CD4-positive, alpha-beta T cell treated with Interleukin-15 for 1 hour (primary cell): ENCODE data around the gene DNAJC18.

Experiments
- DNase-seq: peaks from one replicate; pipeline ENCODE4 v3.0.0-alpha.2; 2020

Gene DNAJC18

GRCh38 chr5:139386050-139386438 is 53.3 kb downstream of the DNAJC18 start:
- DNase-seq, result no peak

GRCh38 chr5:139385061-139386049 is 54.0 kb downstream of the DNAJC18 start:
- DNase-seq, result no peak

DNA sequence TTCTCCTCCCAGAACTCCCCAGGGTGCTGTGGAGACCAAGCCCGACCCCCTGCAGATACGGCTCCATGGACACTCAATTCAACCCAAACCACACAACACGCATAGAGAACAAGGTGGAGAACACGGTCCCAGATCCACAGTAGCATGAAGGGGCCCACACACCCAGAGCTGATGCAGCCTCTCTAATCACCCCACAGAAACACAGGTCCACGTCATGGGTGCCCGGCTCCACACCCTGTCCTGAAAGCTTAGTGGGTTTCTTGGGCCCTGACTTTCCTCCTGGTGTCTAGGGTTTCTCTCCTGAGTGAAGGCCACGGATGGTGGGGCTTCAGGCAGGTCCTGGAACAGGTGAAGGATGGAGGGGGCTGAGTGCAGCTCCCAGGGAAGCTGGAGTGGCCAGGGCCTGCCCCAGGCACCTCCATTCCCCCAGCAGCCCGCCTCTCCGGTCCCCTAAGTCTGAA is 54.7 kb downstream of the DNAJC18 start:
- no peak for DNase-seq

GRCh38 chr5:139383993-139384590 is 55.2 kb downstream of the DNAJC18 start:
- DNase-seq, result no peak

GRCh38 chr5:139383275-139383992 is 55.9 kb downstream of the DNAJC18 start, which contains the start of gene SLC23A1:
Gene SLC23A1, minus strand, starts transcription at chr5:139383297. Its CDS starts 44 bp downstream, at chr5:139383253.
- no peak for DNase-seq

DNA sequence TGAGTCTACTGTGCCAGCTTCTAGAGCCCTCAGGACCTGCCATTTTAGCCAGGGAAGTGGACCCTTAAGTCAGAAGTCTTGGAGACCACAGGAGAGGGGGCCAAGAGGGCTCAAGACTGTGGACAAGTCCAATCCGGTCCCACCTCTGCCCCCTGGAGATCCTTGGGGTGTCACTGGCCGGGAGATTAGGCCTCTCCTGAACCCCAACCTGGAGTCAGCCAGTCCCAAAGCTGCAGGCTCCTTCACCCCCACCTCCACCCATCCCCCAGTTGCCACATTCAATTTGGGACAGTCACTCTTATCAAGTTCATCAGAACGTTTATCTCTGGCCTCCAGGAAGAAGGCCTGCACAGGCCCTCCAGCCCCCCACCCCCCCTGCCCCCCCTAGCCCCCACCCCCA is 56.5 kb downstream of the DNAJC18 start:
- DNase-seq, result no peak

- DNase-seq, result no peak
These were observed 57.2 kb downstream of the DNAJC18 start for GRCh38 chr5:139381837-139382761.

GRCh38 chr5:139379626-139380449 is 59.5 kb downstream of the DNAJC18 start:
- no peak for DNase-seq

- DNase-seq, result no peak
These were observed 60.4 kb downstream of the DNAJC18 start for GRCh38 chr5:139378941-139379361.

DNA sequence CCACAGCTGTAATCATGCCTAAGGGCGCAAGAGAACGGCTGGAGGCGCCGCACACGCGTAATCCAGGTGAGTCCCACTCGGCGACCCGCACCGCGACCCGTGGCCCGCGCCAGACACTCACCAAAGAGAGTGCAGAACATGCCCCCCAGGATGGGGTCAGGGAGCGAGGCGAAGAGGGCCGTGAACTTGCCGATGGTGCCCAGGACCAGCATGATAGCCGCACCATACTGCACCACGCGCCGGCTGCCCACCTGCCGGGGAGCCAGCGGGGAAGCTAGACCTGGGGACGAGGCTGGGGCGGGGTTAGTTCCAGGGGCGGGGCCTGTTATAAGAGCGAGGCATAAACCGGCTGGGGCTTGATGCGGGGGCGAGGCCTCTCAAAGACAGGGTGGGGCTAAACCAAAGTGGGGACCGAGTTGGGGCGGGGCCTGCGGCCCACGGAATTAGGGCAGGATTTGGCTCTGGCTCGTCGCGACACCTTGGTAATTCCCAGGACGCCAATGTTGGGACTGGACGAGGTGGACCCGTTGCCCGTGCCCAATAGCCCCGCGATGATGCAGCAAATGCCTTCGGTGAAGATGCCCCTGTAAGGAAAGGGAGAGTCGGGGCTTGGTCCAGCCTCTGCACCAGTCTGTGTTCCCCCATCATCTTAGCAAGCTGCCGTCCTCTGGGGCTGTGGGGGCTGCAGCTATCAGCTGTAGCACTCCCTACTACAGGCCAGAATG is 61.1 kb downstream of the DNAJC18 start:
- DNase-seq, result no peak

DNA sequence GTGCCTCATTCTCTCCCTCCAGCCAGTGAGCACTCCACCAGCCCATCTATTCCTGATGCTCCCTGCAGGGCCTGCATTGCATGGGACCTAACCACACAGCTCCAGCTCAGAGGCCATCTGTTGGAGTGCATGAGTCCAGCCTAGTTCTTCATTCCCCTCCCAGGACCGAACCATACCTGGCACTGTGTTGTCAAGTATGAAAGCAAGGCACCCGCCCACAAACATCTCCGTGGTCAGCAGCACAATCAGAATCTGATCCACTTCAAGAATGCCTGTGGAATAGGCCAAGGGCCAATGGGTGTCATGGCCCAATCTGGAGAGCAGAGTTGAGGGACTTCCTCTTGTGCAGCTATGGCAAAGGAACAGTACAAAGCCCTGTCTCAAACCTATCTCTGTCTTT is 62.1 kb downstream of the DNAJC18 start:
- no peak for DNase-seq

- DNase-seq, result no peak
These were observed 63.0 kb downstream of the DNAJC18 start for GRCh38 chr5:139376364-139376763.

DNA sequence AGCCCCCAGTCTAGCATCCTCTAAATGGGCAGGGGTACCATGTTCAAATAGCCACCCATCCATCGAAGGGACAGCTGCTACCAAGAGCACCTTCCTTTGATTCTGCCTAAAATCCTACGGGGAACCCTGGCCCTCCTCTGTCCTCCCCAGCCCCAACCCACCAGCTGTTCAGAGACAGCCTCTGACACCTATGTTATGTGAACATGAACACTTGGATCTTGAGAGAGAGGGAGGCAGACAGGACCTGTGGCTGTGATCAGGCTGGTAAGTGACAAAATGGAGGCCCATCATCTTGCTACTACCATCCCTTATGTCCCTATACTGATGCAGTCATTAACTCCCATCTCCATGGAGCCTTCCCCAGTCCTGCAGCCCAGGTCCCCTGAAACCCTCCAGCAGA is 64.4 kb downstream of the DNAJC18 start:
- DNase-seq, result no peak

GRCh38 chr5:139371482-139372435 is 67.6 kb downstream of the DNAJC18 start:
- no peak for DNase-seq

- DNase-seq, result no peak
These were observed 70.1 kb downstream of the DNAJC18 start for GRCh38 chr5:139369181-139369580.

GRCh38 chr5:139368613-139369012 is 70.7 kb downstream of the DNAJC18 start:
- no peak for DNase-seq

- no peak for DNase-seq
These were observed 74.9 kb downstream of the DNAJC18 start for GRCh38 chr5:139364466-139364865.

DNA sequence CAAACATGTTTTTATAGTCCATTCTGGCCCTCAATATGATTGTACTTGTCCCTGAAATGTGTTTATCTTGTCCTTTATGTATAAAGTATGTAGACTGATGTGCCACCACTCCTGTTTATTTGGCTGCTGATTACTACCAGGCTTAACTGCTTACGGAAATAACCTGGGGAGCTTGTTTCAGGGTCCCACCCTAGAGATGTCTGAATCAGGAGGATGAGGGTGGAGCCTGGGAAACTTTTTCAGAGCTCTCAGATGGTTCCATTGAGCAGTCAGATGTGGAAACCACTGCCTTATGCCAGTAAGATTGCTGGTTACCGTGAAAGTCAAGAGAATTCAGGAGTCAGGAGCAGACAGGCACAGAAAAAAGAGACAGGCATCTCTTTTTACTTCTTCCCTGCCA is 75.4 kb downstream of the DNAJC18 start:
- no peak for DNase-seq

DNA sequence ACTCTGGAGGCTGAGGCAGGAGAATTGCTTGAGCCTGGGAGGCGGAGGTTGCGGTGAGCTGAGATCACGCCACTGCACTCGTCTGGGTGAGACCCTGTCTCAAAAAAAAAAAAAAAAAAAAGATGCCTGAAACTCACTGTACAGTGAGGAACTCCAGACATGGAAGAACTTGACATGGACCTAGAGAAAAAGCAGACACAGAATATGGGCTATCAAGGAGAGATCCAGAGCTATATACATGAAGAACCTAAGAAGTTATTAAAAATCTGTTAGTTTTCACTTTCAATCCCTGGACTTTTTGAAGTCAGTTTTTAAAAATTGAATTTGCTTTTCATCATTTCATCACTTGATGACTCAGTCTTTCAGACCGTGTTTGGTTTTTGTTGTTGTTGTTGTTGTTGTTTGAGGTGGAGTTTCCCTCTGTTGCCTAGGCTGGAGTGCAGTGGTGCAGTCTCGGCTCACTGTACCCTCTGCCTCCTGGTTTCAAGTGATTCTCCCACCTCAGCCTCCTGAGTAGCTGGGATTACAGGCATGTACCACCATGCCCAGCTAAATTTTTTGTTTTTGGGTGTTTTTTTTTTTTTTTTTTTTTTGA is 77.4 kb downstream of the DNAJC18 start:
- no peak for DNase-seq
